T-helper 2 cell treated with Interferon-gamma antibody and Interleukin-4, amounts not matched to agents 5 μg/mL and 100 μg/mL, for 36 hours (primary cell): Measurements from ENCODE around the gene CCND3.
"Not testable (repeated sequence)": the region's sequence is repeated elsewhere in the genome, so short reads cannot be mapped to it uniquely, and the experiment has no call there.

Experiments
- DNase-seq: peaks from one replicate; pipeline ENCODE4 v3.0.0; 2021; ENCODE audit warnings: low spot score
- H3K27ac Mint-ChIP-seq: one replicate; pipeline ENCODE4 v1.8.0; 2021; ENCODE audit warnings: mild to moderate bottlenecking, mixed read lengths
- H3K27me3 Mint-ChIP-seq: one replicate; pipeline ENCODE4 v1.8.0; 2021; ENCODE audit warnings: low read depth, mixed read lengths
- H3K36me3 Mint-ChIP-seq: one replicate; pipeline ENCODE4 v1.8.0; 2021; ENCODE audit warnings: low read depth, mixed read lengths
- H3K4me1 Mint-ChIP-seq: one replicate; pipeline ENCODE4 v1.8.0; 2021; ENCODE audit warnings: low read depth, mixed read lengths
- H3K4me3 Mint-ChIP-seq: one replicate; pipeline ENCODE4 v1.8.0; 2022; ENCODE audit warnings: mild to moderate bottlenecking, moderate library complexity, mixed read lengths
- H3K9me3 Mint-ChIP-seq: one replicate; pipeline ENCODE4 v1.8.0; 2021; ENCODE audit warnings: mixed read lengths

CCND3 gene

GRCh38 chr6:41964201-41964887 lies 22.7 kb upstream of the CCND3 start:
- no peak for DNase-seq
- Mint-ChIP-seq H3K27ac (peak overlapping the region; percentile 1), H3K4me3 (no peak overlapping the region), H3K27me3 (no peaks in the 10 kb centered on the region), H3K36me3 (peaks cover 9% of the 10 kb centered on the region), H3K9me3 (no peaks in the 10 kb centered on the region), H3K4me1 (peaks cover 34% of the 10 kb centered on the region)

GRCh38 chr6:41963371-41963770 lies 21.8 kb upstream of the CCND3 start:
- Mint-ChIP-seq H3K4me1 (peaks cover 42% of the 10 kb centered on the region), H3K36me3 (peaks cover 14% of the 10 kb centered on the region), H3K9me3 (peaks cover 5% of the 10 kb centered on the region), H3K27ac (no peak overlapping the region), H3K27me3 (no peaks in the 10 kb centered on the region), H3K4me3 (no peak overlapping the region)
- DNase-seq: no peak

- Mint-ChIP-seq H3K27ac (no peak overlapping the region), H3K4me1 (peaks cover 40% of the 10 kb centered on the region), H3K4me3 (no peak overlapping the region), H3K9me3 (peaks cover 5% of the 10 kb centered on the region), H3K36me3 (peaks cover 18% of the 10 kb centered on the region), H3K27me3 (no peaks in the 10 kb centered on the region)
- no peak for DNase-seq
Measured at GRCh38 chr6:41960028-41960427, 18.4 kb upstream of the CCND3 start.

- Mint-ChIP-seq H3K4me3 (peak overlapping the region; percentile 35), H3K36me3 (peaks cover 20% of the 10 kb centered on the region), H3K27ac (peak overlapping the region; percentile 61), H3K27me3 (no peaks in the 10 kb centered on the region), H3K4me1 (peaks cover 29% of the 10 kb centered on the region), H3K9me3 (peaks cover 5% of the 10 kb centered on the region)
- DNase-seq: peak; percentile 60
Measured at GRCh38 chr6:41958022-41958856, 16.6 kb upstream of the CCND3 start.

GRCh38 chr6:41957117-41957516 lies 15.5 kb upstream of the CCND3 start:
- H3K36me3 Mint-ChIP-seq: peaks cover 18% of the 10 kb centered on the region
- no peak overlapping the region for H3K4me3 Mint-ChIP-seq
- DNase-seq: no peak
- H3K9me3 Mint-ChIP-seq: peaks cover 5% of the 10 kb centered on the region
- no peaks in the 10 kb centered on the region for H3K27me3 Mint-ChIP-seq
- peaks cover 25% of the 10 kb centered on the region for H3K4me1 Mint-ChIP-seq
- H3K27ac Mint-ChIP-seq: no peak overlapping the region

GRCh38 chr6:41955412-41955811 lies 13.8 kb upstream of the CCND3 start:
- Mint-ChIP-seq H3K4me1 (peaks cover 19% of the 10 kb centered on the region), H3K27me3 (no peaks in the 10 kb centered on the region), H3K27ac (no peak overlapping the region), H3K36me3 (peaks cover 15% of the 10 kb centered on the region), H3K4me3 (no peak overlapping the region), H3K9me3 (peaks cover 5% of the 10 kb centered on the region)
- no peak for DNase-seq

- H3K4me3 Mint-ChIP-seq: no peak overlapping the region
- peaks cover 5% of the 10 kb centered on the region for H3K9me3 Mint-ChIP-seq
- no peak overlapping the region for H3K27ac Mint-ChIP-seq
- peaks cover 16% of the 10 kb centered on the region for H3K4me1 Mint-ChIP-seq
- peaks cover 16% of the 10 kb centered on the region for H3K36me3 Mint-ChIP-seq
- H3K27me3 Mint-ChIP-seq: no peaks in the 10 kb centered on the region
- no peak for DNase-seq
Measured at GRCh38 chr6:41954668-41955067, 13.1 kb upstream of the CCND3 start.

- peaks cover 6% of the 10 kb centered on the region for H3K36me3 Mint-ChIP-seq
- no peaks in the 10 kb centered on the region for H3K9me3 Mint-ChIP-seq
- no peak overlapping the region for H3K4me3 Mint-ChIP-seq
- DNase-seq: no peak
- H3K27ac Mint-ChIP-seq: no peak overlapping the region
- H3K4me1 Mint-ChIP-seq: peaks cover 2% of the 10 kb centered on the region
- H3K27me3 Mint-ChIP-seq: no peaks in the 10 kb centered on the region
Measured at GRCh38 chr6:41947581-41948220, 6.1 kb upstream of the CCND3 start.

GRCh38 chr6:41943456-41943855 lies 1.8 kb upstream of the CCND3 start:
- Mint-ChIP-seq H3K4me1 (peaks cover 14% of the 10 kb centered on the region), H3K36me3 (peaks cover 26% of the 10 kb centered on the region), H3K4me3 (no peak overlapping the region), H3K27ac (no peak overlapping the region), H3K27me3 (no peaks in the 10 kb centered on the region), H3K9me3 (no peaks in the 10 kb centered on the region)
- no peak for DNase-seq

GRCh38 chr6:41942882-41943281 lies 1.3 kb upstream of the CCND3 start:
- H3K36me3 Mint-ChIP-seq: peaks cover 30% of the 10 kb centered on the region
- not testable (repeated sequence) for H3K27me3 Mint-ChIP-seq, H3K9me3 Mint-ChIP-seq, DNase-seq, H3K27ac Mint-ChIP-seq, H3K4me3 Mint-ChIP-seq
- peaks cover 20% of the 10 kb centered on the region for H3K4me1 Mint-ChIP-seq

- Mint-ChIP-seq H3K4me3 (peak overlapping the region; percentile 87), H3K27me3 (no peaks in the 10 kb centered on the region), H3K27ac (peak overlapping the region; percentile 83), H3K4me1 (peaks cover 25% of the 10 kb centered on the region), H3K36me3 (peaks cover 36% of the 10 kb centered on the region), H3K9me3 (no peaks in the 10 kb centered on the region)
- no peak for DNase-seq
Measured at GRCh38 chr6:41942067-41942851, 651 bp upstream of the CCND3 start.

GRCh38 chr6:41940759-41941279 lies 789 bp downstream of the CCND3 start:
- Mint-ChIP-seq H3K4me1 (peaks cover 35% of the 10 kb centered on the region), H3K9me3 (no peaks in the 10 kb centered on the region), H3K27ac (peak overlapping the region; percentile 94), H3K4me3 (peak overlapping the region; percentile 99), H3K27me3 (no peaks in the 10 kb centered on the region), H3K36me3 (peaks cover 51% of the 10 kb centered on the region)
- DNase-seq: peak; percentile 44
